IPS-11a (cell line): ENCODE data around the gene ONECUT3.

Experiments
- H3K4me3 ChIP-seq: one replicate; pipeline ENCODE4 v1.5.1; 2013; ENCODE audit warnings: low read depth, low read length, control low read depth

Gene ONECUT3

DNA sequence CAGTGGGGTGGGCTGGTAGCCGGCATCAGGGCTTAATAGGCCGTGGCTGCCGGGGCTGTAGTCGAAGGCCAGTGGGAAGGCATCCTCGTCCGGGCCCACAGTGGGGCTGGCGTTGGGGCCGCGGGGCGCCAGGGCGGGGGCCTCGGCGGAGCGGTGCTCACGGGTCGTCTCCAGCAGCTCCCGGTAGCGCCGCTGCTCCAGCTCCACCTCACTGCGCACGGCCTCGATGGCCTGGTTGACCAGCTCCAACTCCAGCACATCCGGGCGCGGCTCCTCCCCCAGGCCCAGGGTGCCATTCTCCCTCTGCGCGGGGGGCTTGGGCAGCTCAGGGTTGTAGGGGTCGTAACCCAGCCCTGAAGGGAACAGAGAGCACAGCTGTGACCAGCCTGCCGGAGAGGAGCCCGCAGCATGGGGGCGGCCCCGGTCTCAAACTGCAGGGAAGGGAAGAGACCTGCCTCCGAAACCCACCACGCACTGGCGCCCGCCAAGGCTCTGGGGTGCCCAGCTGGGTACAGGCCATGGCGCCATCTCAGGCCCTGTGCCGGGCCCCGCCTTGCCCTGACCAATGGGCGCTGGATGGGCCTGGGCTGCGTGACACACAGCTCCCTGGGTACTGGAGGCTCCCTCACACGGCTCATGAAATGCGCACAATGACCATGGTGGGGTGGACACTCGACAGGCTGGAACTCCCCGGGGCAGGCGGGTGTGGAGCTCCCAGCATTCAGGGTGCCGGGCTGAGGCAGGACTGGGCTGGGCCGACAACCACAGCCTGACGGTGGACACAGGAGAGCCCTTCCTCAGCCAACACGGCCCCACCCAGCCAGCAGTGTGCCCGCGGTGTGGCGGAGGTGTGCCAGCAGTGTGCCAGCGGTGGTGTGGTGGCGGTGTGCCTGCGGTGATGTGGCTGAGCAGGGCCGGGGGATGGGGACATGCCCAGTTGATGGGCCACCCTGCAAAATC, 75.3 kb downstream of the ONECUT3 start:
- no peak overlapping the region for H3K4me3 ChIP-seq

DNA sequence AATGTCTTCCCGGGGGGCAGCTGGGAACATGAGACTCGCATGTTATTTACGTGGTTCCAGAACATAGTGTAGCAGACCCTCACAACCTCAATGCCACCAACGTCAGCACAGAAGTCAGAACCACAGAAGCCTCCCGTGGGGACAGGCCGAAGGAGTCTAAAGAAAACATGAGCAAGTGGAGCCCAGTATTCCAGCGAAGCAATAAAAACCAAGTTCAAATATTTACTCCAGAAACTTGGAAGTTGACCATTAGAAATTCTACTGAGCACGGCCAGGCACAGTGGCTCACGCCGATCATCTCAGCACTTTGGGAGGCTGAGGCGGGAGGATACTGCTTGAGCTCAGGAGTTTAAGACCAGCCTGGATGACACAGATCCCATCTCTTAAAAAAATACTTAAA, 76.7 kb downstream of the ONECUT3 start:
- no peak overlapping the region for H3K4me3 ChIP-seq

DNA sequence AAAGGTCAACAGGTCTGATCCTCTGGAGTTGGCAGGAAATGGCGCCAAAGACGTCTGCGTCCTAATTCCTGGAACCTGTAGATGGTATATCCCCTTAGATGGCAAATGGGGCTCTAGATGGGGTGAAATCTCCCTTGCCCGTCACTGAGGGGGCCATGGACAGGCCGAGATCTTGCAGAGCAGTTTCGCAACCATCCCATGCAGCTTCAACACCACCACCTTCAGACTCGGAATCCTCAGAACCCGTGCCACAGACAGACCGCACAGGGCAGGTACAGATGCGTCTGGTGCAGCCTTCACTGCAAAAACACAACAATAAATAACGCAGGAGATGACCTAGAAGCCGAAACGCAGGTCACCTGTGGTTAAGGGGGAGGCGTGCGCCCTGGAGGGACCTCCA, 77.3 kb downstream of the ONECUT3 start:
- no peak overlapping the region for H3K4me3 ChIP-seq
